ENCODE measurements around the gene KRTCAP2. TPM values are rescaled to one million over a fixed set of nuclear protein-coding genes. Genes with fewer than 3 reads are reported as not detected.

Gene KRTCAP2
- total and polyA plus RNA-seq, 2 experiments from 2014 or later, result 191 to 440 TPM

DNA sequence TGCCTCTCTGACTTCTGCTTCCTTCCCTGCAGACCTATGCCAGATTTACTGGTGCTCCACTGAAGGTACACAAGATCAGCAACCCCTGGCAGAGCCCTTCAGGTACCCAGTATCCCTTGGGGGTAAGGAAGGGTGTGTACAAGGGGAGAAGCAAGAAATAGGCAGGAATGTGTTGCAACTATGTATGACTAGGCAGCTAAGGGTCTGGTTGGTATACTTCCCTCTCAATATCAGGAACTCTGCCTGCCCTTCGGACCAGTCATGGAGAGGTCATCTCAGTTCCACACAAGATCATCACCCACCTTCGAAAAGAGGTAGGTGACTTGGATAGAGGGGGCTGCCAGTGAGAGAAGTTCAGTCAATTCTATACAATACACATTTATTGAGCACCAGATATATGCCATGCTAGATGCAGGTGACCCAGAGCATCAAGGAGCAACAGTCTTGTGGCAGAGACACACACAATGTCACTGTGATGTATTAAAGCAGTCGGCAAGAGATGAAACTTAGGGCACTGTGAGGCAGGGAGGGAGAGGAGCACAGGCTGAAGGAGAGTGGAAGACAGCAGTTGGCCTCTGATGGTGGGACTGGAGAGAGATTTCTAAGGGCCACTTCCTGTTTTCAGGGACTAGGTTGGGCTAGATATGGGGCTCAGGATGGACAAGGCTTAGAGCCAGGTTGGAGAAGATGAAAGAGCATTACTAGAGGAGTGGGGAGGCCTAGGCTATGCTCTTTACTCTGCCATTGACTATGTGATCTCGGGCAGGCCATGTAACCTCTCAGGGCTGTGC is 37.4 kb upstream of the KRTCAP2 start:
- Histone ChIP-seq H3K4me1 (ENCODE audit: insufficient read depth) (peaks cover 16% of the 10 kb centered on the region), H3K9me2 (replicated peaks; ENCODE audit: insufficient read depth) (no peaks in the 10 kb centered on the region), H3K36me3 (replicated peaks; ENCODE audit: insufficient read depth, low read depth) (no peaks in the 10 kb centered on the region), H3K4me2 (peak overlapping the region; percentile 96), H3K79me2 (peaks cover 13% of the 10 kb centered on the region), H2AFZ (no peak overlapping the region), H3K27ac (no peak overlapping the region), H3K27me3 (no peaks in the 10 kb centered on the region), H4K20me1 (ENCODE audit: insufficient read depth, poor library complexity, severe bottlenecking) (no peaks in the 10 kb centered on the region), H3K4me3 (no peak overlapping the region), H3K9me3 (ENCODE audit: low read depth) (no peaks in the 10 kb centered on the region)
- TF ChIP-seq EZH2phosphoT487 (IDR thresholded peaks at IDR 0.05; ENCODE audit: low read depth, severe bottlenecking, unreplicated experiment) (no peak), CTCF (IDR thresholded peaks at IDR 0.05; ENCODE audit: poor library complexity) (no peak), EZH2 (IDR thresholded peaks at IDR 0.05; ENCODE audit: borderline replicate concordance) (no peak)
- 92% methylated on average over 4 of the region's 4 CpGs for WGBS (ENCODE audit: low lambda C conversion rate, missing lambda C conversion rate)
- no peak for DNase-seq (ENCODE audit: low spot score)

GRCh38 chr1:155209312-155209721 is 36.2 kb upstream of the KRTCAP2 start:
- peaks cover 16% of the 10 kb centered on the region for H3K4me1 ChIP-seq (ENCODE audit: insufficient read depth)
- TF ChIP-seq CTCF (IDR thresholded peaks at IDR 0.05; ENCODE audit: poor library complexity) (no peak), EZH2phosphoT487 (IDR thresholded peaks at IDR 0.05; ENCODE audit: low read depth, severe bottlenecking, unreplicated experiment) (no peak), EZH2 (IDR thresholded peaks at IDR 0.05; ENCODE audit: borderline replicate concordance) (no peak)
- no peaks in the 10 kb centered on the region for H4K20me1 ChIP-seq (ENCODE audit: insufficient read depth, poor library complexity, severe bottlenecking)
- H3K4me3 ChIP-seq, result peak overlapping the region; percentile 90
- H2AFZ ChIP-seq, result peak overlapping the region; percentile 80
- no peak for DNase-seq (ENCODE audit: low spot score)
- WGBS (ENCODE audit: low lambda C conversion rate, missing lambda C conversion rate), result 9% methylated on average over 10 of the region's 13 CpGs
- peak overlapping the region; percentile 99 for H3K27ac ChIP-seq
- no peaks in the 10 kb centered on the region for H3K9me2 ChIP-seq (replicated peaks; ENCODE audit: insufficient read depth)
- no peaks in the 10 kb centered on the region for H3K27me3 ChIP-seq
- H3K79me2 ChIP-seq, result peaks cover 13% of the 10 kb centered on the region
- H3K9me3 ChIP-seq (ENCODE audit: low read depth), result no peaks in the 10 kb centered on the region
- H3K4me2 ChIP-seq, result peak overlapping the region; percentile 96
- H3K36me3 ChIP-seq (replicated peaks; ENCODE audit: insufficient read depth, low read depth), result no peaks in the 10 kb centered on the region

- Histone ChIP-seq H3K27ac (peak within 1 kb of the TSS; percentile 99), H3K36me3 (replicated peaks; ENCODE audit: insufficient read depth, low read depth) (no peaks in the 10 kb centered on the region), H3K4me3 (peak within 1 kb of the TSS; percentile 90), H3K4me2 (peak within 1 kb of the TSS; percentile 96), H4K20me1 (ENCODE audit: insufficient read depth, poor library complexity, severe bottlenecking) (no peaks in the 10 kb centered on the region), H2AFZ (peak within 1 kb of the TSS; percentile 80), H3K79me2 (peaks cover 13% of the 10 kb centered on the region), H3K9me2 (replicated peaks; ENCODE audit: insufficient read depth) (no peaks in the 10 kb centered on the region), H3K27me3 (no peaks in the 10 kb centered on the region), H3K9me3 (ENCODE audit: low read depth) (no peaks in the 10 kb centered on the region), H3K4me1 (ENCODE audit: insufficient read depth) (peaks cover 16% of the 10 kb centered on the region)
- DNase-seq (ENCODE audit: low spot score), result peak; percentile 96
- 3% methylated on average over 23 of the region's 64 CpGs for WGBS (ENCODE audit: low lambda C conversion rate, missing lambda C conversion rate)
- TF ChIP-seq EZH2phosphoT487 (IDR thresholded peaks at IDR 0.05; ENCODE audit: low read depth, severe bottlenecking, unreplicated experiment) (no peak), EZH2 (IDR thresholded peaks at IDR 0.05; ENCODE audit: borderline replicate concordance) (no peak)
Measured at GRCh38 chr1:155208541-155209311, 35.6 kb upstream of the KRTCAP2 start, which contains the start of gene MTX1. Gene MTX1 (plus strand): TSS chr1:155208695. CDS start chr1:155208805, 110 bp downstream.

All from hepatocyte (in vitro differentiated cells).